HFFc6 (cell line): ENCODE data around the gene NXPH3. TPM values are rescaled to one million over a fixed set of nuclear protein-coding genes. Genes with fewer than 3 reads are reported as not detected.

Source experiments
- DNase-seq: peaks from one replicate; pipeline ENCODE4 v3.0.0-alpha.2; 2018
- H3K27ac Mint-ChIP-seq: 2 replicates; pipeline ENCODE4 v1.8.0; 2020; ENCODE audit warnings: mild to moderate bottlenecking, mixed read lengths
- H3K27me3 Mint-ChIP-seq: 2 replicates; pipeline ENCODE4 v1.8.0; 2021; ENCODE audit warnings: mild to moderate bottlenecking, moderate library complexity, mixed read lengths; ENCODE audit not compliant: insufficient read depth
- H3K36me3 Mint-ChIP-seq: 2 replicates; pipeline ENCODE4 v1.8.0; 2021; ENCODE audit warnings: low read depth, mixed read lengths
- H3K4me1 Mint-ChIP-seq: 2 replicates; pipeline ENCODE4 v1.8.0; 2020; ENCODE audit warnings: low read depth, mixed read lengths
- H3K4me3 Mint-ChIP-seq: 2 replicates; pipeline ENCODE4 v1.8.0; 2020; ENCODE audit warnings: mild to moderate bottlenecking, moderate library complexity, mixed read lengths
- H3K9me3 Mint-ChIP-seq: 2 replicates; pipeline ENCODE4 v1.8.0; 2020; ENCODE audit warnings: mild to moderate bottlenecking, mixed read lengths
- total RNA-seq, 6 experiments: library from RNA; stranded (reverse); fragmentation: NEBNext Ultra II Directional; extraction: Animal tissue kit (Norgen Biotek cat#: 25700); gene quantifications; 2 replicates in 1 of 6; 3 replicates in 5 of 6; pipeline ENCODE4 v1.2.3, GENCODE V29; 2021
- TF ChIP-seq, protein P1 (sequence below): fragments of 200-600 bp; sonication (generic); IDR thresholded peaks from 2 replicates; pipeline ENCODE4 v1.5.0; 2021; ENCODE audit warnings: antibody characterized with exemption, mild to moderate bottlenecking

NXPH3 gene
- total RNA-seq, 6 experiments from 2014 or later, result 0.59 to 2.3 (median 1.5) TPM

- no peak for DNase-seq
- Mint-ChIP-seq H3K27ac (no peak overlapping the region), H3K4me1 (peaks cover 80% of the 10 kb centered on the region), H3K9me3 (no peaks in the 10 kb centered on the region), H3K4me3 (no peak overlapping the region), H3K36me3 (no peaks in the 10 kb centered on the region), H3K27me3 (peaks cover 2% of the 10 kb centered on the region; the same call in 1 of the 2 replicates)
- TF ChIP-seq, protein P1, sequence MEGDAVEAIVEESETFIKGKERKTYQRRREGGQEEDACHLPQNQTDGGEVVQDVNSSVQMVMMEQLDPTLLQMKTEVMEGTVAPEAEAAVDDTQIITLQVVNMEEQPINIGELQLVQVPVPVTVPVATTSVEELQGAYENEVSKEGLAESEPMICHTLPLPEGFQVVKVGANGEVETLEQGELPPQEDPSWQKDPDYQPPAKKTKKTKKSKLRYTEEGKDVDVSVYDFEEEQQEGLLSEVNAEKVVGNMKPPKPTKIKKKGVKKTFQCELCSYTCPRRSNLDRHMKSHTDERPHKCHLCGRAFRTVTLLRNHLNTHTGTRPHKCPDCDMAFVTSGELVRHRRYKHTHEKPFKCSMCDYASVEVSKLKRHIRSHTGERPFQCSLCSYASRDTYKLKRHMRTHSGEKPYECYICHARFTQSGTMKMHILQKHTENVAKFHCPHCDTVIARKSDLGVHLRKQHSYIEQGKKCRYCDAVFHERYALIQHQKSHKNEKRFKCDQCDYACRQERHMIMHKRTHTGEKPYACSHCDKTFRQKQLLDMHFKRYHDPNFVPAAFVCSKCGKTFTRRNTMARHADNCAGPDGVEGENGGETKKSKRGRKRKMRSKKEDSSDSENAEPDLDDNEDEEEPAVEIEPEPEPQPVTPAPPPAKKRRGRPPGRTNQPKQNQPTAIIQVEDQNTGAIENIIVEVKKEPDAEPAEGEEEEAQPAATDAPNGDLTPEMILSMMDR, result no peak
These were observed 53.8 kb downstream of the NXPH3 start for GRCh38 chr17:49629447-49629846.

GRCh38 chr17:49630113-49630900, 54.6 kb downstream of the NXPH3 start:
- no peaks in the 10 kb centered on the region for H3K36me3 Mint-ChIP-seq
- no peaks in the 10 kb centered on the region for H3K9me3 Mint-ChIP-seq
- H3K27ac Mint-ChIP-seq, result no peak overlapping the region
- TF ChIP-seq, protein P1, result no peak
- H3K4me1 Mint-ChIP-seq, result peaks cover 81% of the 10 kb centered on the region
- no peak for DNase-seq
- peaks cover 2% of the 10 kb centered on the region; the same call in 1 of the 2 replicates for H3K27me3 Mint-ChIP-seq
- H3K4me3 Mint-ChIP-seq, result no peak overlapping the region; the same call in 1 of the 2 replicates

- Mint-ChIP-seq H3K9me3 (no peaks in the 10 kb centered on the region), H3K36me3 (no peaks in the 10 kb centered on the region), H3K4me1 (peaks cover 90% of the 10 kb centered on the region), H3K27ac (peak overlapping the region; percentile 65), H3K27me3 (peaks cover 2% of the 10 kb centered on the region; the same call in 1 of the 2 replicates), H3K4me3 (peak overlapping the region; percentile 47)
- TF ChIP-seq, protein P1, result no peak
- no peak for DNase-seq
These were observed 55.8 kb downstream of the NXPH3 start for GRCh38 chr17:49631496-49631895.

Other genes starting within 250 kb of the NXPH3 start
- 10 to 100 TPM; 12.0 to 15.5 (median 12.7) TPM for gene ZNF652, start 213.6 kb upstream of the NXPH3 start, total RNA-seq
- gene PHB1, start 161.0 kb upstream of the NXPH3 start, total RNA-seq, result 100 to 1,000 TPM; 235 to 284 (median 262) TPM
- under 1 TPM in 5 of 6 experiments, not detected in 1; 0.07 to 0.14 (median 0.11) TPM for gene NGFR, start 80.6 kb upstream of the NXPH3 start, total RNA-seq
- gene SPOP, start 102.2 kb downstream of the NXPH3 start, total RNA-seq, result 10 to 100 TPM; 53.2 to 60.6 (median 55.6) TPM
- 100 to 1,000 TPM in 2 of 6 experiments, 10 to 100 TPM in 4; 78.2 to 117 (median 88.4) TPM for gene SLC35B1, start 132.1 kb downstream of the NXPH3 start, total RNA-seq
- 1 to 10 TPM in 1 of 6 experiments, under 1 TPM in 5; 0.23 to 1.1 (median 0.57) TPM for gene FAM117A, start 188.3 kb downstream of the NXPH3 start, total RNA-seq
- gene KAT7, start 212.8 kb downstream of the NXPH3 start, total RNA-seq, result 10 to 100 TPM; 35.3 to 45.5 (median 36.5) TPM